Stomach (tissue), 4 donors: Measurements from ENCODE around the gene CXCR6.
"Not testable (repeated sequence)": the region's sequence is repeated elsewhere in the genome, so short reads cannot be mapped to it uniquely, and the experiment has no call there.

Experiments used
- CTCF ChIP-seq, 7 experiments: fragments of 450-650 bp in 4 of 7; fragments of 200-600 bp in 3 of 7; sonication (generic) in 3 of 7; IDR thresholded peaks; one replicate each; pipeline ENCODE4 v1.5.1; 2016 to 2019; ENCODE audit warnings: antibody characterized with exemption in 7 of 7, control low read depth in 2 of 7, mild to moderate bottlenecking in 1 of 7
- POLR2A ChIP-seq, 4 donors: fragments of 450-650 bp; IDR thresholded peaks; one replicate each; pipeline ENCODE4 v1.6.1; 2016; ENCODE audit warnings: antibody characterized with exemption in 4 of 4, control low read depth in 2 of 4, mild to moderate bottlenecking in 1 of 4, moderate library complexity in 1 of 4
- POLR2AphosphoS5 ChIP-seq, 3 donors: sonication (generic); formaldehyde crosslinking; IDR thresholded peaks; one replicate each; pipeline ENCODE4 v1.6.1; 2016; ENCODE audit warnings: antibody characterized with exemption in 3 of 3

GRCh38 chr3:45997499-45997898, 54.2 kb downstream of the CXCR6 start:
- not testable (repeated sequence) for TF ChIP-seq POLR2AphosphoS5, CTCF, POLR2A (IDR thresholded peaks at IDR 0.05)
